ENCODE results near the gene CHIA. TPM values are rescaled to one million over a fixed set of nuclear protein-coding genes. Genes with fewer than 3 reads are reported as not detected.

CHIA gene
- total RNA-seq, 1 donor from 2014 or later: not detected

GRCh38 chr1:111369177-111369576 lies 78.5 kb downstream of the CHIA start:
- Histone ChIP-seq H3K36me3 (ENCODE audit: insufficient read depth, low read length) (no peaks in the 10 kb centered on the region), H3K4me3 (ENCODE audit: insufficient read depth, low read depth, low read length) (no peak overlapping the region), H4K20me1 (ENCODE audit: insufficient read depth, low read length) (no peaks in the 10 kb centered on the region), H3K9ac (ENCODE audit: low read length) (no peak overlapping the region), H3K4me2 (ENCODE audit: low read length) (no peak overlapping the region), H3K4me1 (ENCODE audit: insufficient read depth, low read length) (no peaks in the 10 kb centered on the region), H3K27me3 (ENCODE audit: insufficient read depth, low read length) (peaks cover 7% of the 10 kb centered on the region), H3K9me3 (ENCODE audit: insufficient read depth, low read depth, low read length) (no peaks in the 10 kb centered on the region), H3K79me2 (ENCODE audit: insufficient read depth, low read length) (no peaks in the 10 kb centered on the region), H2AFZ (ENCODE audit: low read depth, low read length) (no peak overlapping the region), H3K27ac (ENCODE audit: low read depth, low read length) (no peak overlapping the region)
- TF ChIP-seq EZH2 (IDR thresholded peaks at IDR 0.05; ENCODE audit: insufficient read depth, low read length) (no peak), CTCF (IDR thresholded peaks at IDR 0.05; ENCODE audit: insufficient read depth, low read depth, low read length) (no peak)
- Mint-ChIP-seq H3K4me1 (ENCODE audit: low read depth, unreplicated experiment) (peaks cover 19% of the 10 kb centered on the region), H3K4me3 (ENCODE audit: unreplicated experiment) (no peak overlapping the region), H3K36me3 (ENCODE audit: low read depth, unreplicated experiment) (peaks cover 1% of the 10 kb centered on the region), H3K27ac (ENCODE audit: unreplicated experiment) (no peak overlapping the region), H3K27me3 (ENCODE audit: low read depth, unreplicated experiment) (peaks cover 7% of the 10 kb centered on the region), H3K9me3 (ENCODE audit: unreplicated experiment) (peaks cover 3% of the 10 kb centered on the region)
- DNase-seq (ENCODE audit: low read depth) (no peak), FAIRE-seq (no peak)

- no peaks in the 10 kb centered on the region for H3K9me3 ChIP-seq (ENCODE audit: insufficient read depth, low read depth, low read length)
- no peak overlapping the region for H3K27ac ChIP-seq (ENCODE audit: low read depth, low read length)
- Mint-ChIP-seq H3K4me3 (ENCODE audit: unreplicated experiment) (no peak overlapping the region), H3K27ac (ENCODE audit: unreplicated experiment) (no peak overlapping the region), H3K27me3 (ENCODE audit: low read depth, unreplicated experiment) (peaks cover 7% of the 10 kb centered on the region), H3K9me3 (ENCODE audit: unreplicated experiment) (peaks cover 3% of the 10 kb centered on the region), H3K4me1 (ENCODE audit: low read depth, unreplicated experiment) (peaks cover 15% of the 10 kb centered on the region), H3K36me3 (ENCODE audit: low read depth, unreplicated experiment) (peaks cover 1% of the 10 kb centered on the region)
- FAIRE-seq (no peak), DNase-seq (ENCODE audit: low read depth) (no peak)
- H3K4me1 ChIP-seq (ENCODE audit: insufficient read depth, low read length): no peaks in the 10 kb centered on the region
- TF ChIP-seq CTCF (IDR thresholded peaks at IDR 0.05; ENCODE audit: insufficient read depth, low read depth, low read length) (no peak), EZH2 (IDR thresholded peaks at IDR 0.05; ENCODE audit: insufficient read depth, low read length) (no peak)
- H3K4me3 ChIP-seq (ENCODE audit: insufficient read depth, low read depth, low read length): no peak overlapping the region
- H4K20me1 ChIP-seq (ENCODE audit: insufficient read depth, low read length): no peaks in the 10 kb centered on the region
- H3K36me3 ChIP-seq (ENCODE audit: insufficient read depth, low read length): no peaks in the 10 kb centered on the region
- no peak overlapping the region for H2AFZ ChIP-seq (ENCODE audit: low read depth, low read length)
- no peak overlapping the region for H3K9ac ChIP-seq (ENCODE audit: low read length)
- peaks cover 9% of the 10 kb centered on the region for H3K27me3 ChIP-seq (ENCODE audit: insufficient read depth, low read length)
- H3K4me2 ChIP-seq (ENCODE audit: low read length): no peak overlapping the region
- no peaks in the 10 kb centered on the region for H3K79me2 ChIP-seq (ENCODE audit: insufficient read depth, low read length)
Measured at GRCh38 chr1:111369645-111370044, 79.0 kb downstream of the CHIA start.

Other genes with a start within 250 kb of the CHIA start
- gene DRAM2, start 150.8 kb upstream of the CHIA start, total RNA-seq: 33.9 and 38.7 TPM in 2 replicates
- 24.9 and 26.9 TPM in 2 replicates for gene CEPT1, start 150.6 kb upstream of the CHIA start, total RNA-seq
- gene DENND2D, start 90.2 kb upstream of the CHIA start, total RNA-seq: 0.18 TPM in 1 of 2 replicates, not detected in the other
- 0.65 TPM in 1 of 2 replicates, not detected in the other for gene CHI3L2, start 63.1 kb upstream of the CHIA start, total RNA-seq
- 1.2 and 2.3 TPM in 2 replicates for gene OVGP1, start 136.9 kb downstream of the CHIA start, total RNA-seq
- gene WDR77, start 158.4 kb downstream of the CHIA start, total RNA-seq: 39.3 and 49.1 TPM in 2 replicates
- 196 and 214 TPM in 2 replicates for gene ATP5PB, start 158.6 kb downstream of the CHIA start, total RNA-seq
- gene C1orf162, start 183.1 kb downstream of the CHIA start, total RNA-seq: 0.75 TPM in 1 of 2 replicates, not detected in the other
- gene ADORA3, start 212.8 kb downstream of the CHIA start, total RNA-seq: not detected in 2 replicates
- gene TMIGD3, start 212.8 kb downstream of the CHIA start, total RNA-seq: not detected in 2 replicates

Measured in astrocyte (in vitro differentiated cells and primary cell).